Endothelial cell of umbilical vein (primary cell): ENCODE data around the gene CFAP46. TPM values are rescaled to one million over a fixed set of nuclear protein-coding genes. Genes with fewer than 3 reads are reported as not detected.

Experiments
- BruUV-seq: library from RNA; stranded (reverse); fragments of 400-500 nt; replicated peaks from 2 replicates; lab custom pipeline; 2021; lab: Mats Ljungman, UMichigan
- CTCF ChIA-PET: fragments of 300-600, 350-600 bp; sonication (Branson Sonifier 250); formaldehyde crosslinking; loops from one replicate; lab custom pipeline; 2021; ENCODE audit warnings: antibody characterized with exemption, inconsistent platforms; lab: Charles Lee
- POLR2A ChIA-PET: fragments of 300-600, 350-600 bp; sonication (Branson Sonifier 250); formaldehyde crosslinking; loops from one replicate; lab custom pipeline; 2021; ENCODE audit warnings: antibody characterized with exemption, inconsistent platforms; lab: Charles Lee
- DNase-seq: peaks from one replicate; pipeline ENCODE4 v3.0.0-alpha.2; 2011; ENCODE audit warnings: low read depth, low spot score
- FAIRE-seq: peaks from 2 replicates; lab custom pipeline; 2011; peaks lifted over from hg19 to GRCh38; lab: Jason Lieb, UNC
- H2AFZ ChIP-seq: 2 replicates; pipeline ENCODE4 v1.6.0; 2012; ENCODE audit warnings: low read depth, low read length, control low read depth, inconsistent platforms
- H3K27ac ChIP-seq: 2 replicates; pipeline ENCODE4 v1.5.1; 2011; ENCODE audit warnings: low read depth, mild to moderate bottlenecking, control low read depth, low read length, moderate library complexity; ENCODE audit not compliant: insufficient read depth
- H3K27me3 ChIP-seq, 2 experiments: 2 replicates each; pipeline versions ENCODE4 v1.6.0 to v1.6.1; 2011; ENCODE audit warnings: low read length in 2 of 2, mixed read lengths in 1 of 2; ENCODE audit not compliant: control insufficient read depth in 2 of 2, insufficient read depth in 2 of 2
- H3K36me3 ChIP-seq, 2 experiments: 2 replicates in 1 of 2; 3 replicates in 1 of 2; pipeline ENCODE4 v1.5.1; 2011; ENCODE audit warnings: low read length in 2 of 2, mild to moderate bottlenecking in 1 of 2, moderate library complexity in 1 of 2; ENCODE audit not compliant: control insufficient read depth in 2 of 2, insufficient read depth in 2 of 2; ENCODE audit errors: extremely low read depth in 1 of 2
- H3K4me1 ChIP-seq: 3 replicates; pipeline ENCODE4 v1.5.1; 2011; ENCODE audit warnings: mild to moderate bottlenecking, low read length; ENCODE audit not compliant: control insufficient read depth, insufficient read depth; ENCODE audit errors: extremely low read depth
- H3K4me2 ChIP-seq: 2 replicates; pipeline ENCODE4 v1.6.1; 2011; ENCODE audit warnings: low read length, control low read depth, mixed read lengths; ENCODE audit not compliant: insufficient read depth
- H3K4me3 ChIP-seq, 3 experiments: fragments of 200-600 bp in 1 of 3; sonication (generic), shearing (Covaris generic) in 1 of 3; replicated peaks in 1 of 3; 2 replicates each; pipeline ENCODE4 v1.5.1; 2011 to 2016; ENCODE audit warnings: control low read depth in 3 of 3, low read length in 3 of 3, mild to moderate bottlenecking in 2 of 3, inconsistent platforms in 1 of 3, low read depth in 1 of 3, moderate library complexity in 1 of 3; ENCODE audit not compliant: insufficient read depth in 1 of 3
- H3K79me2 ChIP-seq: 2 replicates; pipeline ENCODE4 v1.6.0; 2012; ENCODE audit warnings: low read length, inconsistent platforms; ENCODE audit not compliant: control insufficient read depth, insufficient read depth
- H3K9ac ChIP-seq: replicated peaks from 2 replicates; pipeline ENCODE3; 2011; ENCODE audit warnings: low read length, control low read depth; ENCODE audit not compliant: insufficient read depth; ENCODE audit errors: extremely low read depth
- H3K9me1 ChIP-seq: replicated peaks from 3 replicates; pipeline ENCODE4 v1.6.0; 2011; ENCODE audit warnings: mild to moderate bottlenecking, low read length; ENCODE audit not compliant: control insufficient read depth, insufficient read depth; ENCODE audit errors: extremely low read depth
- H3K9me3 ChIP-seq: replicated peaks from 2 replicates; pipeline ENCODE4 v1.5.1; 2012; ENCODE audit warnings: low read length, inconsistent platforms; ENCODE audit not compliant: control insufficient read depth, insufficient read depth
- H4K20me1 ChIP-seq: replicated peaks from 2 replicates; pipeline ENCODE3; 2011; ENCODE audit warnings: mild to moderate bottlenecking, low read length; ENCODE audit not compliant: control insufficient read depth, insufficient read depth; ENCODE audit errors: extremely low read depth
- CTCF ChIP-seq, 2 donors: IDR thresholded peaks; 1 replicate in 1 of 2; 2 replicates in 1 of 2; pipeline ENCODE4 v1.5.1; 2011; ENCODE audit warnings: low read length in 2 of 2, mild to moderate bottlenecking in 2 of 2, moderate library complexity in 2 of 2, control low read depth in 1 of 2, inconsistent platforms in 1 of 2, low read depth in 1 of 2; ENCODE audit not compliant: insufficient read depth in 1 of 2; ENCODE audit errors: extremely low read depth in 1 of 2
- EZH2 ChIP-seq: IDR thresholded peaks from 2 replicates; pipeline ENCODE4 v1.6.1; 2012; ENCODE audit warnings: borderline replicate concordance, low read depth, mild to moderate bottlenecking, moderate library complexity, low read length, inconsistent platforms; ENCODE audit not compliant: severe bottlenecking
- GATA2 ChIP-seq: IDR thresholded peaks from 2 replicates; pipeline ENCODE4 v1.7.0; 2011; ENCODE audit warnings: low read depth, mild to moderate bottlenecking, moderate library complexity, mixed read lengths, low read length; ENCODE audit not compliant: insufficient read length, insufficient read depth
- JUN ChIP-seq: IDR thresholded peaks from 2 replicates; pipeline ENCODE4 v1.6.1; 2011; ENCODE audit warnings: borderline replicate concordance, low read depth; ENCODE audit not compliant: insufficient read length, insufficient read depth
- MAX ChIP-seq: IDR thresholded peaks from 2 replicates; pipeline ENCODE4 v1.6.1; 2011; ENCODE audit not compliant: insufficient read depth, insufficient read length
- MYC ChIP-seq: IDR thresholded peaks from one replicate; pipeline ENCODE4 v1.6.1; 2011; ENCODE audit warnings: mild to moderate bottlenecking, low read depth, low read length
- POLR2A ChIP-seq: IDR thresholded peaks from 2 replicates; pipeline ENCODE4 v1.6.1; 2012; ENCODE audit warnings: low read depth, mild to moderate bottlenecking, control low read depth, low read length
- POLR2AphosphoS5 ChIP-seq: IDR thresholded peaks from 2 replicates; pipeline ENCODE4 v1.6.1; 2012; ENCODE audit warnings: low read depth, mild to moderate bottlenecking, control low read depth, low read length, moderate library complexity; ENCODE audit not compliant: insufficient read depth
- dilution Hi-C: fragments of 300-500 bp; cut with MboI; formaldehyde crosslinking; loops from one replicate; pipeline ENCODE4 v1.15.0; 2019; ENCODE audit warnings: low sequenced_read_pairs; ENCODE audit not compliant: extremely low pct_ligation_motif_present
- intact Hi-C: fragments of 100-400 bp; cut with micrococcal nuclease; formaldehyde crosslinking; loops from one replicate; pipeline ENCODE4 v1.10.0; 2022
- polyA plus RNA-seq, 4 experiments: library from polyadenylated mRNA; depleted of rRNA in 3 of 4; stranded (reverse) in 3 of 4; unstranded in 1 of 4; fragments of >200 nt; gene quantifications; 2 replicates each; pipeline versions ENCODE4 v1.2.1 to v1.2.3, GENCODE V29; 2011 to 2012; ENCODE audit warnings: missing spikeins in 1 of 4
- total RNA-seq: library from RNA; stranded (reverse); gene quantifications from 2 replicates; pipeline ENCODE4 v1.2.3, GENCODE V29; 2021

Gene CFAP46
- total and polyA plus RNA-seq, 2 donors (not counting 3 experiments of a cell fraction or from before 2014, with no cell fraction given): 0.75 to 0.98 TPM

GRCh38 chr10:132882069-132882951 lies 60.1 kb downstream of the CFAP46 start:
- Histone ChIP-seq H3K4me2 (no peak overlapping the region), H2AFZ (no peak overlapping the region), H3K4me3 (no peak overlapping the region), H4K20me1 (no peaks in the 10 kb centered on the region), H3K79me2 (no peaks in the 10 kb centered on the region), H3K9me3 (no peaks in the 10 kb centered on the region), H3K36me3 (no peaks in the 10 kb centered on the region), H3K4me1 (no peaks in the 10 kb centered on the region), H3K27ac (no peak overlapping the region), H3K27me3 (no peaks in the 10 kb centered on the region), H3K9ac (no peak overlapping the region), H3K9me1 (no peaks in the 10 kb centered on the region)
- no peak for TF ChIP-seq MAX
- no peak for TF ChIP-seq GATA2
- TF ChIP-seq JUN: no peak
- TF ChIP-seq MYC: no peak
- no peak for TF ChIP-seq EZH2
- TF ChIP-seq CTCF (IDR thresholded peaks at IDR 0.05; ENCODE audit: extremely low read depth in 1 of 2, insufficient read depth in 1 of 2, low read depth in 1 of 2, low read length in 2 of 2): no peak
- TF ChIP-seq POLR2A: no peak
- no peak for TF ChIP-seq POLR2AphosphoS5
- POLR2A ChIA-PET: no interaction called here
- intact Hi-C loops (no loop called here), dilution Hi-C loops (no loop called here)
- DNase-seq (no peak), FAIRE-seq (no peak)
- CTCF ChIA-PET: no interaction called here
- BruUV-seq: no TSS peak
